Measurements from ENCODE around the gene SPRY1. TPM values are rescaled to one million over a fixed set of nuclear protein-coding genes. Genes with fewer than 3 reads are reported as not detected.

Gene SPRY1
- total and polyA plus RNA-seq, 9 of the 15 experiments (the other 6 are each of a cell fraction or from before 2014, with no cell fraction given) = 0.18 to 1.9 (median 0.45) TPM; not detected in 1

DNA sequence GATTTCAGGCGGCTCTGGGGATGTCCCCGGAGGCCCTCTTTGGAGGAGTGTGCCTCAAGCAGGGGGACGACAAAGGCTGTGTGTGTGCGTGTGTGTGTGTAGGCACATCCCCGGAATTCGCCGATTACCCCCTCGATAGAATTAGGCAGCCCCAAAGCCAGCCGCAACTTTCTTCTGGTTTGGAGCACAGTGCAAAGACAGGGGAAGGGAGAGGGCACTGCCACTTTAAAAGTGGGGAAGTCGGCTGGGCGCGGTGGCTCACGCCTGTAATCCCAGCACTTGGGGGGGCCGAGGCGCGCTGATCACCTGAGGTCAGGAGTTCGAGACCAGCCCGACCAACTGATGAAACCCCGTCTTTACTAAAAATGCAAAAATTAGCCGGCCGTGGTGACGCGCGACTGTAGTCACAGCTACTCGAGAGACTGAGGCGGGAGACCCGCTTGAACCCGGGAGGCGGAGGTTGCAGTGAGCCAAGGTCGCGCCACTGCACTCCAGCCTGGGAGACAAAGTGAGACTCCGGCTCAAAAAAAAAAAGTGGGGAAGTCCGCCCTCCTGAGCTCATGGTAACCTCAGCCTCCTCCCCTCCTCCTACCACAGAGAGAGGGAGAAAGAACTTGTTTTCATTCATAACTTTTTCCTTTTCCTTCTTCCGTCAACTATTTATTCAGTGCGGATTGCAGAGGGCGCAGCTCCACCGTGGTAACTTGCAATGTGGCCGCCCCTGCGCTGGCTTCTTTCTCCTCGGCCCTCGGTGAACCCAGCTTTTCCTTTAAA lies 2.4 kb downstream of the SPRY1 start (continued):
- no peak for TF ChIP-seq SAFB (IDR thresholded peaks at IDR 0.05; ENCODE audit: borderline replicate concordance, low read depth, low read length)
- TF ChIP-seq ZNF175 (CRISPR knock-in tag; IDR thresholded peaks at IDR 0.05; ENCODE audit: low read depth) = no peak
- TF ChIP-seq MIER1 (IDR thresholded peaks at IDR 0.05; ENCODE audit: low read depth) = no peak
- no peak for TF ChIP-seq SUPT5H (IDR thresholded peaks at IDR 0.05)

DNA sequence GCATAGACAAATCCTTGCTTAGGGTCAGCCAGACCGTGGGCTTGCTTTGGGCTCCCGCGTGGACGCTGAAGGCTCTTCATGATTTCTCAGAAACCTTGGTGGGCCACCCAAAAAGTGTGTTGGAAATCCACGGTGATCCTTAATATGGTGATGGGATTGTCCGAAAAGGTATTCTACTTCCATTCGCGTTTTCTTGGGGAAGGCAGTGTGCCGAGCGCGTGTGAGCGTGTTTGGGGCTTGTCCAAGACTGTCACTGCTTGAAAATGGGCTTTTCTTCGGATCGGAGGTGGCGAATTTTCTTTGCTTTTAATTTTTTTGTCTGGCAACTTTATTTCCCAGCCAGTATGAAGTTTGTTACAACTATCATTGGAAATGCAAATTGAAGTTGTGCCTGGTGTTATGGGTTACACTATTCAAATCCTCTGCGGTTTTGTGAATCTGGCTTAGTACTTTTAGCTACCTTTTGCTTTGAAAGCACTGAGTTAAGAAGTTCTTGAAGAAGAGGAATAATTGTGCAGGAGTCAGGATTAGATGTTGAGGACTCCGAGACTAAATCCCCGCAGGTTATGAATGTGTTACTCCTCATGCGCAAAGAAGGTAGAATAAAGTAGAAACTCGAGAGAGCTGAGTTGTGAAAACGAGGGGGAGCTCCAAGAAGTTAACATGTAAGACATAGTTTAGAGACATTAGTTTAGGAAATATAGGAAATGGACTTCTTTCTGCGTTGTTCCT lies 3.2 kb downstream of the SPRY1 start:
- Histone ChIP-seq H3K79me2 (ENCODE audit: control insufficient read depth, insufficient read depth, low read length) (no peaks in the 10 kb centered on the region), H3K4me2 (ENCODE audit: insufficient read depth, low read length) (peak overlapping the region; percentile 53; the same call in 1 of the 2 replicates), H3K27me3 (ENCODE audit: control insufficient read depth in 2 of 2, insufficient read depth in 2 of 2, low read length in 2 of 2) (peaks cover 0 to 8% of the 10 kb centered on the region in 2 experiments; a peak in 1 of 5 replicates), H3K36me3 (ENCODE audit: control insufficient read depth, insufficient read depth, low read length) (no peaks in the 10 kb centered on the region), H3K4me1 (replicated peaks in 1 of 2; ENCODE audit: control insufficient read depth in 2 of 2, insufficient read depth in 2 of 2, low read length in 2 of 2) (peaks cover 2 to 19% of the 10 kb centered on the region in 2 experiments; a peak in 3 of 5 replicates), H3K9me1 (ENCODE audit: control insufficient read depth, insufficient read depth, low read length) (no peaks in the 10 kb centered on the region), H3K27ac (ENCODE audit: extremely low read depth, low read depth, low read length) (no peak overlapping the region), H3K9me3 (replicated peaks; ENCODE audit: control insufficient read depth, insufficient read depth, low read depth, low read length) (0 out of 2 replicates have a peak, but pooled peaks cover 2% of the 10 kb centered on the region), H4K20me1 (replicated peaks; ENCODE audit: control insufficient read depth, insufficient read depth, low read length) (no peaks in the 10 kb centered on the region), H3K9ac (ENCODE audit: insufficient read depth in 1 of 2, low read depth in 2 of 2, low read length in 2 of 2) (peak overlapping the region; percentile 12 to 59; a peak in 1 of 4 replicates), H2AFZ (ENCODE audit: low read depth, low read length) (peak overlapping the region; percentile 25), H3K4me3 (peak overlapping the region; percentile 36; the same call in 1 of the 2 replicates)
- BruUV-seq (replicated peaks) = no TSS peak
- TF ChIP-seq, protein P1, sequence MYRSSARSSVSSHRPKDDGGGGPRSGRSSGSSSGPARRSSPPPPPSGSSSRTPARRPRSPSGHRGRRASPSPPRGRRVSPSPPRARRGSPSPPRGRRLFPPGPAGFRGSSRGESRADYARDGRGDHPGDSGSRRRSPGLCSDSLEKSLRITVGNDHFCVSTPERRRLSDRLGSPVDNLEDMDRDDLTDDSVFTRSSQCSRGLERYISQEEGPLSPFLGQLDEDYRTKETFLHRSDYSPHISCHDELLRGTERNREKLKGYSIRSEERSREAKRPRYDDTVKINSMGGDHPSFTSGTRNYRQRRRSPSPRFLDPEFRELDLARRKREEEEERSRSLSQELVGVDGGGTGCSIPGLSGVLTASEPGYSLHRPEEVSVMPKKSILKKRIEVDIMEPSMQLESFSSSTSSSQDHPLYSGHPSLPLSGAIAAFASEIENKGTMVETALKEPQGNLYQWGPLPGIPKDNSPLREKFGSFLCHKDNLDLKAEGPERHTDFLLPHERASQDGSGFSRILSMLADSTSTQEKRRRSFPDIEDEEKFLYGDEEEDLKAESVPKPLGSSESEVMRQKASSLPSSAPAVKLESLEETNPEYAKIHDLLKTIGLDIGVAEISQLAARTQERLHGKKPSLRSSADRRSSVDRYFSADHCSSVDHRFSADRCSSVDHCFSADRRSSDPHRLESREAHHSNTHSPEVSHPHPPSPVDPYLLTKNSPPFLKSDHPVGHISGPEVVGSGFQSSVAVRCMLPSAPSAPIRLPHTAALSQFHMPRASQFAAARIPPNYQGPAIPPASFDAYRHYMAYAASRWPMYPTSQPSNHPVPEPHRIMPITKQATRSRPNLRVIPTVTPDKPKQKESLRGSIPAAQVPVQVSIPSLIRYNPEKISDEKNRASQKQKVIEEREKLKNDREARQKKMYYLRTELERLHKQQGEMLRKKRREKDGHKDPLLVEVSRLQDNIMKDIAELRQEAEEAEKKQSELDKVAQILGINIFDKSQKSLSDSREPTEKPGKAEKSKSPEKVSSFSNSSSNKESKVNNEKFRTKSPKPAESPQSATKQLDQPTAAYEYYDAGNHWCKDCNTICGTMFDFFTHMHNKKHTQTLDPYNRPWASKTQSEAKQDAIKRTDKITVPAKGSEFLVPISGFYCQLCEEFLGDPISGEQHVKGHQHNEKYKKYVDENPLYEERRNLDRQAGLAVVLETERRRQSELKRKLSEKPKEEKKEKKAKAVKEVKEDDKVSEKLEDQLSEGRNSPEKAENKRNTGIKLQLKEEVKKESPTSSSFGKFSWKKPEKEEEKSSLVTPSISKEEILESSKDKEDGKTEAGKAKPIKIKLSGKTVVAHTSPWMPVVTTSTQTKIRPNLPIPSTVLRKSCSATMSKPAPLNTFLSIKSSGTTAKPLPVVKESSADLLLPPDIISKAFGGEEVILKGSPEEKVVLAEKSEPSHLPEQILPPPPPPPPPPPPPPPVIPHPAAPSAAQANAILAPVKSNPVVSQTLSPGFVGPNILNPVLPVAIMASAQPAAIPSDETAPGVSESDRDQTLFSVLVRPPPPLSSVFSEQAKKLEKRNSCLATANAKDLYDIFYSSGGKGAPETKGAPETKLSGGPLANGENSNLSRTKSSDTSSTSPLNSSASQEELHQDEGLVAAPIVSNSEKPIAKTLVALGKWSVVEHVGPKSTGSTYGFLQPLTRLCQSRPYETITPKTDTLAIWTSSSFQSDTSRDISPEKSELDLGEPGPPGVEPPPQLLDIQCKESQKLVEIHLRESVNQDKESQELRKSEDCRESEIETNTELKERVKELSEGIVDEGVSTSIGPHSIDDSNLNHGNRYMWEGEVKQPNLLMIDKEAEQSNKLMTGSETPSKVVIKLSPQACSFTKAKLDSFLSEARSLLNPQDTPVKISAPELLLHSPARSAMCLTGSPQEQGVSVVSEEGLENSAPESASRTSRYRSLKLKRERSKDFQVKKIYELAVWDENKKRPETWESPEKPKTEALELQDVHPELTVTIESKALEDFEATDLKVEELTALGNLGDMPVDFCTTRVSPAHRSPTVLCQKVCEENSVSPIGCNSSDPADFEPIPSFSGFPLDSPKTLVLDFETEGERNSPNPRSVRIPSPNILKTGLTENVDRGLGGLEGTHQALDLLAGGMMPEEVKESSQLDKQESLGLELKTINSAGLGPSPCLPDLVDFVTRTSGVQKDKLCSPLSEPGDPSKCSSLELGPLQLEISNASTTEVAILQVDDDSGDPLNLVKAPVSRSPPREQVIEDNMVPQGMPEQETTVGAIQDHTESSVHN (IDR thresholded peaks at IDR 0.05; ENCODE audit: borderline replicate concordance in 1 of 2, low read depth in 1 of 2) = no peak
- TF ChIP-seq PHF8 (IDR thresholded peaks at IDR 0.05; ENCODE audit: borderline replicate concordance, low read length) = peak; percentile 7; the same call in 1 of the 2 replicates
- ChIA-PET POLR2A (interaction anchor here (0.5 to 0.7 kb wide), 2 partner anchors 15 to 50 kb away, joined by 3 read pairs; no protein-coding TSS in a partner anchor), CTCF (ENCODE audit: low intra/inter-chr PET ratio) (no interaction called here)
- intact Hi-C loops (cut with micrococcal nuclease) (loop anchor here (5.0 to 10.0 kb wide), 2 partner anchors 43 to 165 kb away; no protein-coding TSS in a partner anchor), in situ Hi-C loops (cut with MboI) (no loop called here)
- DNase-seq (ENCODE audit: extremely low read depth in 1 of 4, low spot score in 3 of 4) = no peak
- 39% methylated on average over 22 of the region's 22 CpGs for WGBS (ENCODE audit: insufficient coverage, low coverage, missing lambda C conversion rate)
- FAIRE-seq = no peak
- no peak for ATAC-seq

All from K562 (cell line).